Dermis microvascular lymphatic vessel endothelial cell (primary cell): ENCODE results near the gene ATP9B. TPM values are rescaled to one million over a fixed set of nuclear protein-coding genes. Genes with fewer than 3 reads are reported as not detected.
"Not testable (repeated sequence)": the region's sequence is repeated elsewhere in the genome, so short reads cannot be mapped to it uniquely, and the experiment has no call there.

ENCODE experiments used
- DNase-seq, 2 donors: peaks; one replicate each; pipeline versions ENCODE4 v3.0.0 to v3.0.0-alpha.2; 2010; ENCODE audit warnings: low read depth in 2 of 2
- total RNA-seq: library from RNA; depleted of rRNA; stranded (reverse); fragments of >200 nt; gene quantifications from 2 replicates; pipeline ENCODE4 v1.2.1, GENCODE V29; 2014

Gene ATP9B
- total RNA-seq, 1 donor from 2014 or later, result 18.9 TPM

DNA sequence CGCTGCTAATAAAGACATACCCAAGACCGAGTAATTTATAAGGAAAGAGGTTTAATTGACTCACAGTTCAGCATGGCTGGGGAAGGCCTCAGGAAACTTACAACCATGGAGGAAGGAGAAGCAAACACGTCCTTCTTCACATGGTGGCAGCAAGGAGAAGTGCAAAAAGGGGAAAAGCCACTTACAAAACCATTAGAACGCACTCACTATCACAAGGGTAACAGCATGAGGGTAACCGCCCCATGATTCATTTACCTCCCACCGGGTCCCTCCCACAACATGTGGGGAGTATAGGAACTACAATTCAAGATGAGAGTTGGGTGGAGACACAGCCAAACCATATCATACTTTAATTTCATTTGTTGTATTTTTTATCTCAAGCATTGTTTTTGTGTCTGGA is 67.5 kb downstream of the ATP9B start:
- no peak for DNase-seq

DNA sequence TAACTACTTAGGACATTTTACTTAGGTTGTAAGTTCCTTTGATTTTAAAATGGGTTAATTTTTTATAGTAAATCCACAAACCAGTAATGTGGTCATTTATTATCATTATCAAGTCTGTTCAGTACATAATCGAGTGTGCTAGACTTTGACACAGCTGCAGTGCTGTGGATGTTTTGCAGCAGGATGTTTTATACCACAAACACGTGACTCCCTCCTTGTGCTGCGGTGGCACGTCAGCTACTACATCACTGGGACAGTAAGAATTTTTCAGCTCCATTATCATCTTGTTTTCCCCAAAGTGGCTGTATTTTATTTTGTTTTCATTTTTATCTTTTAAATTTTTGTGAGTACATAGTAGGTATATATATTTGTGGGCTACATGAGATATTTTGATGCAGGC is 70.0 kb downstream of the ATP9B start:
- no peak for DNase-seq

DNA sequence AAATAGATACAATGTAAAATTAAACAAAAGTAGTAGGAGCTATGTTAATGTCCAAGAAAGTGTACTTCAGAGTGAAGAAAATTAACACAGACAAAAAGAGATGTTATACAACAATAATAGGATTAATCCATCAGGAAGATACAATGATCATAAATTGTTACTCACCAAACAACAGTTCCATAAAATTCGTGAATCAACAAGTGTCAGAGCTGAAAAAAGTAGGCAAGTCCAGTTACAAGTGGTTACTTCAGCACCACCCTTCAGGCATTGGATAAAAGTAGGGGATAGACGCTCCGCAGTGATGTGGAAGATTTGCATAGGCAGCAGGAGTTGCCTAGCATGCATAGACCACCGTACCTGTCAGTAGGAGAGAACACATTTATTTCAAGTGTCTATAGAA is 77.8 kb downstream of the ATP9B start:
- DNase-seq, result no peak

DNA sequence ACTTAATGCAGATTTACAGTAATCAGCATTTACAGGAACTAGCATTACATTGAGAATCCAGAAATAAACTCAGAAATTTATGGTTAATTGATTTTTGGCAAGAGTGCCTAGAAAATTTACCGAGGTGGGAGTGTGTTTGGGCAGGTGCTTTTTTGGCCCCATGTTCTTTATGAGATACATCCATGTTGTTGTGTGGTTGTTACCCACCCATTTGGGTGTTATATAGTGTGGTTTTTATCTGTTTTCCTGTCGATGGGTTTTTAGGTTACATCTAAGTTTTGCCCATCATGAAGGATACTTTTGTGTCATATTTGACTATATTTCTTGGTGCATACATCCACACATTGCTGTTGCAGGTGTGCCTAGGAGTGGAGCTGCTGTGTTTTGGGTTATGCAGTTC is 82.0 kb downstream of the ATP9B start:
- no peak for DNase-seq

DNA sequence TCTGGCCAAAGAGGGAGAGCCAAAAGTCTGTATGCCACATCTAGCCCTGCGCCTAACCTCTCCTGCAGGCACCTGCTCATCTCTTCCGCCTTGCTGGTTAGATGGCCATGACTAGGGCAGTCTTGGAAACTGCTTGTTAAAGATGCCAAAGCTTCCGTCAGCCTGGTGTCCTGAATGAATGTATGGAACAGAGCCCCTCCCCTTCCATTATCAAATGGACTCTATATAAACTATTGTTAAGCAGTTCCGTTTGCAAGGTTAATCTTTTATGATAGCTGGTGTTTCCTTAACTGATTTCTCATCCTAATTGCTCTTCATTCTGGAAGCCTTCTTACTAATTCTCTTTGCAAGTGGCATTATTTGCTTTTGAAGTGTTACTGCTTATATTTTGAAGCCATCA is 87.1 kb downstream of the ATP9B start:
- DNase-seq, result no peak

DNA sequence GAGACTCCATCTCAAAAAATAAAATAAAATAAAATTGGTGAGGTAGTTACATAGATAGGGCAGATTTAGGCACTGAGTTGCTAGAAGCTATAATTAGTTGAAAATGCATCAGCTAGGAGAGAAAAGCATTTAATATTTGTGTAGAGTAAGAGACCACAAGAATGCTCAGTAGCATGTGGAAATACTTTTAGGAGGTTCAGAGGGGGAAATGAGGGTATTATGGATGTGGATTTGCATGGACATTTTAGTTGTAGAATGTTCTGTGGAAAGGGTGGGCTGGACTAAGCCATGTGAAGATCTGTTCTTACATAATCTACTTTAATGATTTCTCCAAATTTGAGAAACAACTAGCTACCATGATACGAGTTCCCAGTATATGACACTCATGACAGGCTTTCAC is 95.5 kb downstream of the ATP9B start:
- DNase-seq, result no peak

DNA sequence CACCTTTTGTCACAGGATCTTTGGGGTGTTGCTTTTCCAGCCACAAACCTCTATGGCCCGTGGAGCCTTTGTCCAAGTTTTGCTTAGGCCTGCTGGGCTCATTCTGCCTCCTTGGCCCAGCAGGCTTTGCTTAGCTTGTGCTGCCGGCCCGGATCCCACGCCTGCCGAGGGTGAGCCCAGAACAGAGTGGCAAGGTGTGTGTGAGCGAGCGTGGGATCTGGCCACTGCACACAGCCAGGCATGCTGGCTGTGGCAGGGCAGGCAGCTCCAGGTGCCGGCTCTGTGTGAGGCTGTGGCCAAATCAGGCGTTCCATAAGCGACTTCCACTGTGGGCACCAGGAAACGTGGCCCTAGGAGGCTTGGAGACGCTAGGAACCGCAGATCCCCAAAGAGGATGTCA is 97.5 kb downstream of the ATP9B start:
- no peak for DNase-seq

DNA sequence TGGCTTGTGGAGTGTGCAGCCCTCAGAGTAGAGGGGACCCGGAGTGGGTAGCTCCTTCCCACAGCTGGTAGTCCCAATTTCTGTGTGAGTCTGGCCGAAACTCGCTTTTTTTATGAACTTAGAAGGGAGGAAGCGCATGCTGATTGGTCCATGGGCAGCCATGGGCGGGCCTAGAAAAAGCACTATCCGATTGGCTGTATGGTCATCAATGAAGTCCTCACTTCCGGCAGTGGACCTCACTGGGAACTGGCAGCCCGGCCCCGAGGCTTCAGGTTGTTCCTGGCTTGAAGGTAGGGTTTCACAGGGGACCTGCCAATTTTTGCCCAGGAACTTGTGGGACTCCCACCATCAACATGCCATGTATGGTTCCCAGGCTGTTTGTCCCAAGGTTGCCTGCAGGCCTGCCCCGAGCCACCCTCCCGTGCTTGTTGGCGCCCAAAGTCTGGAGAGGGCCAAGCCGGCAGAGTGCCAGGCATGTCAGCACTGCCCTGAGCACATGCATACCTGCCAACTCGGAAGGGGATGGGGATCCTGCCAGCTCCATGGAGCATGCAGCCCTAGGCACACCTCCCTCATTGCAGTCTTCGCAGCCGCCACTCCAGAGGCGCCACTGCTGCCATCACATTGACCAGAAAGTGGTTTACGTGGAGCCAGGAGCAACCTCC is 98.5 kb downstream of the ATP9B start:
- DNase-seq, result no peak

DNA sequence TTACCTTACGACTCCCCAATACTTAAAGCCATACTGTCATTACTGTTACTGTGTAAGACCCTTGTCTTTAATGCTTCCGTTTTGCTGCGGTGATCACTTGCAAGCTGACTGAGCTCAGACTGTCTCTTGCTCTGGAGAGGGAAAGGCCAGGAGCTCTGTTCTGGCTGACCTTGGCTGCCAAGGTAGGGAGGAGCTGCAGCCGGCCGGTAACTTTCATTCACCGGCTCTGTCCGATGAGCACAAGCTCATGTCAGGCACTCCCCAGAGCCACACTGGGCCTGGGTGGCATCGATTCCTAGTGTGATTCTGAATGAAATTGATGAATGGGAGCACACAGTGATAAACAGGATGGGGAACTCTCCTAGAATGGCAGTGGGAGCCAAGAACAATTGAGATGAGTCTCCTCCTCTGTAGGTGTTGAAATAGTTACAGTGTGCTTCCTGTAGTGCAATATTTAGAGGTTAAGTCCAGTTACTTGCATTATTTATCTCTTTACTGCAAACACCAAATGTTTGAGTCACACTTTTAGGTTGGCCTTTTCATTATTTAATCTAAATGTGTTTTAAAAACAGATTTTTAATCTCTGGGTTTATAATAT is 100.9 kb downstream of the ATP9B start:
- DNase-seq, result peak; percentile 65 to 87

DNA sequence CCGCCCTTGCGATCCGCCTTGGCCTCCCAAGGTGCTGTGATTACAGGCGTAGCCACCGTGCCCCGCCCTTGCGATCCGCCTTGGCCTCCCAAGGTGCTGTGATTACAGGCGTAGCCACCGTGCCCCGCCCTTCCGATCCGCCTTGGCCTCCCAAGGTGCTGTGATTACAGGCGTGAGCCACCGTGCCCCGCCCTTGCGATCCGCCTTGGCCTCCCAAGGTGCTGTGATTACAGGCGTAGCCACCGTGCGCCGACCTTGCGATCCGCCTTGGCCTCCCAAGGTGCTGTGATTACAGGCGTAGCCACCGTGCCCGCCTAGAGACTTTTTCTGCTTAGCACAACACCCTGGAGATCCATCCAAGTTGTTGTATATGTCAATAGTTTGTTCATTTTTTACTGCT is 103.1 kb downstream of the ATP9B start:
- DNase-seq, result not testable (repeated sequence)

DNA sequence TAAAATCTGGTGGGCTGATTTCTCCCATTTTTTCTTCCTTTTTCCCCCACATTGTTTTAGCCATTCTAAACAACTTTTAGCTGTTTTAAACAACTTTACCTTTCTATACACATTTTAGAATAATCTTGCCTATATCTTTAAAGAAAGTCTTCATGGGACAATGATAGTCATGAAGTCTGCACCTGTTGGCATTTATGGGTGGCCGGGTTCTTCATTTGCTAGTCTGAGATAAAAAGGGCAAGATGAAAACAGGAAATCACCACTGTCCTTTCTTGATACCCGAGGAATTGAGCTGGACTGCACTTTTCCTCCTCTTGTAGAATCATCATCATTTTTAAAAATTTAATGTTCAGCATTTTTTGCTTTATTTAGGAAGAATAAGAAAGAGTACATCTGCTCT is 104.5 kb downstream of the ATP9B start:
- DNase-seq, result no peak

DNA sequence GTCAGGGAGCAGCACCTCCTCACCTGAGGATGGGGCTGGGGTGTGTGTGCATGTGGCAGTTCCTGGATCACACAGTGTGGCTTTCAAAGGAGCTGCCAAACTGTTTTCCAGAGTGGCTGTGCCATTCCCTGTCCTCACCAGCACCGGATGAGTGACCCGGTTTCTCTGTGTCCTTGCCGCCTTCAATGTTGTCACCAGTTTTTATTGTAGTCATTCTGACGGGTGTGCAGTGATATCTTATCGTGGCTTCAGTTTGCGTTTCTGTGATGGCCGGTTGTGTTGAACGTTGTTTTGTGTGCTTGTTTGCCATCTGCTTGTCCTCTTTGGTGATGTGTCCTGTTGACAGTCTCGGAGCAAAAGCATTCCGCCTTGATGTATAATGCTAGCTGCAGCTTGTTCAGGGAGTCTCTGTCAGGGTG is 108.9 kb downstream of the ATP9B start:
- DNase-seq, result no peak

DNA sequence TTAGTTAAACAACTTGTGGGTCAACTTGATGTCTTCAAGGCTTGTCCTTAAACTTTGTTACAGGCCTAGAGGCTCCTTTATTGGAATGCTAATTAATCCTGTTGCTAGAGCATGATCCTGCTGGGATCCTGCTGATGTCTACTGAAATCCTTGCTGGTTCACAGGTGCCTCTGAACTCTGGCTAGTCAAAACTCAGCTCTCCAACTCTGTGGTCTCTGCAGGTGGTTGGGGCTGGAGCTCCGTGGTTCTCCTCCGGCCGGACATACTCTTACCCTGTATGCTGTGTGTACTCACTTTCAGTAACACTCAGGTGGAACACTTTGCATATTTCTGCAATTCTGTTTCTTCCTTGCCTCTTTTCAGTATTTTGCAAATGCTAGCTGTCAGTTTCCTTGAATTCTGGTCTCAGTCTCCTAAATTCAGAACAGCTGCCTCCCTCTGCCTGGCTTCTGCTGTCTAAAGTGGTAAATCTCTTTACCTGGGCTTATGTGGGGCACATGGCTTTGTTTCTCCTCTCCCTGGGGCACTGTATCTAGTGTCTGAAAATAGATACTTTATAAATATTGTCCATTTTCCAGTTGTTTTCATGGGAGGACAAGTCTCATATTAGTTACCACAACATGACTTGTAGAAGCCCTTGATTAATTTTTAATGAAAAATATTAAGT is 113.0 kb downstream of the ATP9B start:
- DNase-seq, result no peak

DNA sequence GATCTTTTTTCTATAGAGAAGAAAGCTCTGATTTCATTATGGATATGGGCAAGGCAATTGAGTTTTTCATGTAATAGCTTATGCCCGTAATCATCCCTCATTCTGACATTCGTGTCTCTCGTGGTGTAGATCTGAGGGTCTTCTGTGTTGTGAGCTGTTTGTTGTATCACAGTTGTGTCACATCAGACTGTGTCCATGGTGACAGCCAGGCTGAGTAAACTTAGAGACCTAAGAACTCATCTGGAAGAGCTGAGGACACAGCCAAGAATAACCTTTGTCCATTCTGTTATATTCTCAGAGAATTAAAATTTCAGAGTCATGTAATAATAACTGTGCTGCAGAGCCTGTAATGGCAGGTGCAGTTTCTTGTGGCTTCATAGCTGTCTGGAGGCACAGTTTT is 116.5 kb downstream of the ATP9B start:
- DNase-seq, result no peak

DNA sequence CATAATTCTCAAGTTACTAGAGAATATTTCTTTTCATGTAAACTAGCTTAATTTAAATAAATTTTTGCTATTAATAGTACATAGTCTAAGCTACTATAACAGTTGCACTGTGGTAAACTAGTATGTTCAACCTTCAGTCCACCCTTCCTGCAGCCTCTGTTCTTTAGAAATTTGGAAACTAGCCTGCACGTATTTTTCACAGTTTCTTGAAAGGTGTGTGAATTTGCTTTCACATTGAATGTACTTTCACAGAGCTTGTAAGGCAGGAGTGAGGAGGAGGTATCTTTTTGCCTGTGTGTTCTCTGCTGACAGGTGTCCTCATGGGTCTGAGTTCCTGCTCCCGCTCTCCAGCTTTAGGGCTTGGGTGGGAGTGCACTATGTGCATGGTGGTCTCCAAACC is 117.5 kb downstream of the ATP9B start:
- no peak for DNase-seq

DNA sequence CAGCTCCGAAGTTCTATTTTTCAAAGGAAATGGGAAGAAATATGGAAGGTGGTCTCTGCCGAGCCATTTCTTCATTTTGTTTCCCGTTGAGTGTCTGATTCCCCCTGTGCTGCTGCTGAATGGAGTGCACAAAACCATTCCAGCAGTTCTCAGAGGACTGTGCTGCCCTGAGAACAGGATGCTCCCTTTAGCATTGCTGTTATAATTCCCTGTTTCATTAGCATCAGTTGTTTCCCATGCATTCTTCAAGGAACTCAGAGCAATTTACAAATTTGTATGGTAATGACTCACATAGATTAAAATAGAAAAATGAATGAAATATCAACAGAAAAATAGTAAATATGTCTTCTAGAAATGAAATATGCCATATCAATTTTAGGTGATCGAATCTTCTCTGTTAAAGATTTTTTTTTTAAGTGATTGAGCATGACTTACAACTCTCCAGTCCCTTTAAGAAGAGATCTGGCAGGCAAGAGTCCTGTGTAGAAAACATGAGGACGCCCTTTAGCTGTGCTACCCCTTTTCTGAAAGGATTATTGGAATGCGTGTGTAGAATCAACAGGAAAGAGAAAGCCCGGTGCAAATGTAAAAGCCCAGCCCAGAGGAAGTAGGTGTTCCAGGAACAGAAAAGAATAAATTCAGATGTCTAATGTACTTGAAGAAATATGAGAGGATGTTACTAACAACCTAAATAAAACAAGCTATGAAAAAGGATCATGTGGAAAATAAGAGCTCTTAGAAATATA is 118.5 kb downstream of the ATP9B start:
- DNase-seq, result peak in 1 of 2 donors; percentile 44

DNA sequence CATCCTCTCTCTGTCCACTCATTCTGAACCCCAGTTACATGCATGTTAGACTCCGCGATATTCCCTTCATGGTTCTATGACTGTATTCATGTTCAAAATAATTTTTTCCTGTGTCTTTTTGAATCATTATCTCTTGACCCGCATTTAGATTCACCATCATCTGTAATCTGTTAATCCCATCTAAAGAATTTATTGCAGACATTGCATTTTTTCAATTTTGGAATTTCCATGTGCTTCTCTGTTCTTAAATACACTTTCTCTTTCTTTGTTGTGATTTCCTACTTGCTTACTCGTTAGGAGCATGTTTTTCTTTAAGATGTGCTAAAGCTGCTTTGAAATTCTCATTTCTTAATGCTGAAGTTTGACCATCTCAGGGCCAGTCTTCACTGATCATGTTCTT is 122.2 kb downstream of the ATP9B start:
- no peak for DNase-seq

DNA sequence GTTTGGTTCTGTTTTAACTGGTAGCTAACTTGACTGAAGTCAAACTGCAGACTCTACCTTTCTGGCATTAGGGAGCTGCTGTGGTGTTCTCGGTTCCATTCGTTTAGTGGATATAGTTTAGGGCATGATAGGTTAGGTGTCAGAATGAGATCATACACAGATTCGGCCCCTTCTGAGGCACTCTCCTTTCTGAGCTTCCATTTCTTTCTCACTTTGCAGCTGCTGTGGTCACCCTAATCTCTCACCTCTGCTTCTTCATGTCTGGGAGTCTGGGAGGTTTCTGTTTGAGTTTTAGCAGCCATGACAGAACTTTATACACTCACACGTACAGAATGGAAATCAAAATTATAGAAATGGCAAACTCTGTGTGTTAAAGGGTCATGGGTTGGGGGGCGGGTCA is 122.8 kb downstream of the ATP9B start:
- DNase-seq, result no peak

DNA sequence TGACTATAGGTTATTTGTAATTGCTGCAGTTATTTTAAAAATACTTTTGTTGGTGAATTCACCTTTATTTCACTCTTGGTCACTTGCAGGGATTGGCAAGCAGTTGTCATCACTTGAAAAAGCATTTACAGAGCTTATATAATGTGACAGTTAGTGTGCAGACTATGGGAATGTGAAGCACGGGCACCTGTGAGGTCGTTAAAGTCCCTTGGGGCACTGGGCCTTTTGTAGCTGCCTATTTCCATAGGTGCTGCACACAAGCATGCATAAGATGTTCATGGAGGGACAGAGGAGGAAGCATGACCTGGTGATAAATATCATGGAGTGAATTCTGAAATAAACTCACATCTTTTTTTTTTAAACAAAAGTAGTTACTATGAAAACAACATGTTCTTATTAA is 124.6 kb downstream of the ATP9B start:
- no peak for DNase-seq

DNA sequence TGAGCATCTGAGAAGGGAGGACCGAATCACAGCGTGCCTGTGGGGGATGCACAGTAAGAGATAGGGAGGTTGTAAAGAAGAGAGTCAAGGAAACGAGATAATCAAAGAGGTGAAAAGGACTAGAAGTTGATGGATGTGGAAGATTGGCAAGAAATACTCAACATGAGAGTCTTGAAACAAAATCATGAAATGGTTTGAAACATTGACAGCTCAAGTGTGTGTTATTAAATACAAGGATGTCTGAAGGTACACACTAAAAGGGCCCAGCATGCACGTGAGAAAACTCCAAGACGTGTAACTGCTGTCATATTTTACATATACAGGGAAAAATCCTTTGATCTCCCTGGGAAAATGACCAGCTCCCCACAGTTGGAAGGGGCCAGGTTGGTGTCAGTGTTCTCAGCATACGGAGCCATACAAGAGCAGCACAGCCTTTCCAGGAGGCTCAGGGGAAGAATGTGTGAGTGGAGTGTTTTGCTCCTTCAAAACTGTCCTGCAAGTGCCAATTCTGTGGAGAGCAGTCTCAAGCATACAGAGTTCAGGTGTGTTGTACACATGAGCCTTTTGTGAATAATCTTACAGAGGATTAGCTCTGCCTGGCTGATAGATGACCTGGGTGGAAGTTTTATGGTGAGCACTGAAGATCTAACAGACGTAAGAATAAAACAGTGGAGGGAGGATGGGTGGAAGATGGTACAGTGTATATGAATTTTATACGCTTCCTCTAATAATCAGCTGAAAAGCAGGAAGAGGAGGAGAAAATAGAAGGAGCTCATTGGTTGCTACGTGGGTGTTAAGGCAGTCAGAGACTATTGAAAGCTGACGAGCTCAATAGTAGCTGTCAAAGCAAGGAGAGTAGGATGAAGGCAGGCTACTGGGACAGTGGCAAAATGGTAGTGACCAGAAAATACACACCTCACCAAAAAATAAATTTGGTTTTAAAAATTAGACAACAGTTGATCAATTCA is 126.8 kb downstream of the ATP9B start:
- DNase-seq, result no peak

DNA sequence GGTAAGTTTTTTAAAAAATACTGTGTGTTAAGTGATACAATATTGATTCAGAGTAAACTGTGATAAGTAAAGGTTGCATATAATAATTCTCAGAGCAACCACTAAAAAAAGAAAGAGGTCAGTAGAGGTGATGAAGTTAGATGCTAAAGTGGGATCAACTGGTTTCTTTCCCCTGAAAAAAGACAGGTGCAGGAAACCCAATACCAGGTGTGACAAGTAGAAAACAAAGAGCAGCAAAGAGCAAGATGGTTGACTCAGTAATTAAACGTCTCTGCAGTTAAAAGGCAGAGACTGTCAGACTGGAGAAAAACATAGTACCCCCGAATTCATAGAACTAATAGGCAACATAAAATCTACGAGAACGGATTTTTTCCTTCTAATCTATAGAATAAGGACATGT is 128.3 kb downstream of the ATP9B start:
- DNase-seq, result no peak
